Activated CD8-positive, alpha-beta memory T cell treated with anti-CD3 and anti-CD28 coated beads, Interleukin-2, amount 10 ng/mL, durations not matched to agents 7 days and 5 days (primary cell): ENCODE data around the gene WASF2. TPM values are rescaled to one million over a fixed set of nuclear protein-coding genes. Genes with fewer than 3 reads are reported as not detected.

Experiments used
- ATAC-seq: fragments of 150-1000 bp; cut with Tn5 transposase; one replicate; pipeline ENCODE4 v1.10.0; 2021; ENCODE audit warnings: moderate library complexity
- CTCF ChIA-PET: fragments of 350-600 bp; sonication (Branson Sonifier 250); formaldehyde crosslinking; loops from one replicate; lab custom pipeline; 2021; ENCODE audit warnings: antibody characterized with exemption; lab: Charles Lee
- DNase-seq: peaks from one replicate; pipeline ENCODE4 v3.0.0-alpha.2; 2020
- H3K27ac Mint-ChIP-seq: one replicate; pipeline ENCODE4 v1.8.0; 2021; ENCODE audit warnings: mild to moderate bottlenecking, mixed read lengths
- H3K27me3 Mint-ChIP-seq: one replicate; pipeline ENCODE4 v1.8.0; 2021; ENCODE audit warnings: mixed read lengths
- H3K36me3 Mint-ChIP-seq: one replicate; pipeline ENCODE4 v1.8.0; 2021; ENCODE audit warnings: mild to moderate bottlenecking, mixed read lengths
- H3K4me1 Mint-ChIP-seq: one replicate; pipeline ENCODE4 v1.8.0; 2021; ENCODE audit warnings: mixed read lengths
- H3K4me3 Mint-ChIP-seq: one replicate; pipeline ENCODE4 v1.8.0; 2021; ENCODE audit warnings: mild to moderate bottlenecking, moderate library complexity, mixed read lengths
- H3K9me3 Mint-ChIP-seq: one replicate; pipeline ENCODE4 v1.8.0; 2022; ENCODE audit warnings: low read depth, mixed read lengths
- total RNA-seq, 2 experiments: library from RNA; stranded (reverse); gene quantifications; one replicate each; pipeline ENCODE4 v1.2.3, GENCODE V29; 2021

The WASF2 gene
- total RNA-seq, 2 experiments from 2014 or later: 113 to 117 TPM

DNA sequence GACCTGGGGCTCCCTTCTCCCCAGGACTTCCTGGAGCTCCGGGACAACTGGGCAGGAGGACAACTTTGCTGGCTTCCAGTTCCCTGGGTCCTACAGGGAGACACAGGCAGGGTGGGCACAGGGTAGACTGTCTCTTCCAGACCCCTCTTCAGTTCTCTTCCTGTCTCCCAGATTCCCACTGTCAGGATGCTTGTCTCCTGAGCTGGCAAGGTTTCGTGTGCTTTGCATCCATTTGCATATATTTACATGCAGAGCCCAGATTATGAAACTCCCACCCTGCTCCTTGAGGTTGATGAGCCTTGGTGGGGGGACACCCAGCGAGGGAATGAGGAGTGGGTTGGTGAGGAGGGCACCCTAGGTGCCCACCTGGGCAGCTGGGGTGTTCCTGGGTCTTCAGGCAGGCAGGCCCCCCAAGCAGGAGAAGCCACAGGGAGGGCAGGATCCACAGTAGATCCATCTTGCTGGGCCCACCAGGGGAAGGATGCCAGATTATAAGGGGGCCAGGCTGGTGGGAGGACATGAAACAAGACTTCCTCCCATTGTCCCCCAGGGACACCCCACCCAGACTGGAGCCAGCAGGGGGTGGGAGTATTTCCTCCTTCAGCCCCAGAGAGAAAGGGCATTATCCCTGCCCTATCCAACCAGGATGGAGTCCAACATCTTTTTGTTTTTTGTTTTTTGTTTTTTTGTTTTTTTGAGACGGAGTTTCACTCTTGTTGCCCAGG is 115.4 kb downstream of the WASF2 start, which contains the start of gene FCN3:
TSS of gene FCN3 (minus strand) at position 463 of the 725 bp plus-strand sequence. CDS start at position 457, 6 bp downstream.
- Mint-ChIP-seq H3K36me3 (no peaks in the 10 kb centered on the region), H3K27me3 (no peaks in the 10 kb centered on the region), H3K27ac (no peak within 1 kb of the TSS), H3K4me1 (peaks cover 4% of the 10 kb centered on the region), H3K4me3 (no peak within 1 kb of the TSS), H3K9me3 (no peaks in the 10 kb centered on the region)
- ATAC-seq: no peak
- no peak for DNase-seq
- CTCF ChIA-PET: interaction anchor here (0.6 to 1.2 kb wide), 3 partner anchors 13 to 78 kb away, joined by 3 to 4 read pairs (median 4); no protein-coding TSS in a partner anchor

GRCh38 chr1:27372808-27373690 is 116.9 kb downstream of the WASF2 start:
- Mint-ChIP-seq H3K27me3 (peaks cover 3% of the 10 kb centered on the region), H3K4me1 (peaks cover 9% of the 10 kb centered on the region), H3K27ac (no peak overlapping the region), H3K9me3 (no peaks in the 10 kb centered on the region), H3K4me3 (no peak overlapping the region), H3K36me3 (no peaks in the 10 kb centered on the region)
- ATAC-seq (no peak), DNase-seq (no peak)
- CTCF ChIA-PET: interaction anchor here (1.1 to 9.1 kb wide), 3 partner anchors 11 to 63 kb away, joined by 3 to 127 read pairs (median 4); no protein-coding TSS in a partner anchor

- H3K27me3 Mint-ChIP-seq: peaks cover 4% of the 10 kb centered on the region
- no peak overlapping the region for H3K27ac Mint-ChIP-seq
- peaks cover 14% of the 10 kb centered on the region for H3K4me1 Mint-ChIP-seq
- DNase-seq (no peak), ATAC-seq (no peak)
- no peaks in the 10 kb centered on the region for H3K36me3 Mint-ChIP-seq
- no peaks in the 10 kb centered on the region for H3K9me3 Mint-ChIP-seq
- no peak overlapping the region for H3K4me3 Mint-ChIP-seq
- CTCF ChIA-PET: interaction anchor here (1.1 to 9.1 kb wide), 4 partner anchors 10 to 62 kb away, joined by 3 to 127 read pairs (median 4); no protein-coding TSS in a partner anchor
Measured at GRCh38 chr1:27372022-27372807, 117.8 kb downstream of the WASF2 start.

- CTCF ChIA-PET: interaction anchor here (0.6 to 9.1 kb wide), 5 partner anchors 12 to 72 kb away, joined by 3 to 127 read pairs (median 7); no protein-coding TSS in a partner anchor
- Mint-ChIP-seq H3K4me1 (peaks cover 26% of the 10 kb centered on the region), H3K36me3 (no peaks in the 10 kb centered on the region), H3K4me3 (no peak overlapping the region), H3K27ac (no peak overlapping the region), H3K9me3 (no peaks in the 10 kb centered on the region), H3K27me3 (peaks cover 7% of the 10 kb centered on the region)
- ATAC-seq (no peak), DNase-seq (no peak)
Measured at GRCh38 chr1:27368869-27369582, 120.9 kb downstream of the WASF2 start.

DNA sequence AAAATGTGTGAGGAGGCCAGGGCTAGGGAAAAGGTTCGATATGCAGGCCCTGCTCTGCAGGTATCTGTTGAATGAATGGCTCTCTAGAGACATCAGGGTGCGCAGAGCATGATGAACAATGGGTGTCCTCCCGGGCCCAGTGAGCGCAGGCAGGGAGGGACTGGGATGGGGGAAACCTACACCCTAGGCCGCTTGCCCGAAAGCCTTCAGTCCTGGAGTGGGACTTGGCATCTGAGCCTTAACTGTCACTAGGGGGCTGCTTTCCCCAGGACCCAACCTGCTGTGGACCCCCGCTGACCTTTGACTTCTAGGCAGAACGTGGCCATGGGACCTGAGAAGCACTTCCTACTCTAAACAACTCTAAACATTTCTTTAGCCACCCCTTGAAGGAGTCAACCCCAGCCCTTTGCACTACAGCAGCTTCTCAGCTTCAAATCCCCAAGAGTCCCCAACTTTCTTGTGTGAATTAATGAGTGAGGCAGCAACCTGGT is 122.8 kb downstream of the WASF2 start:
- H3K27me3 Mint-ChIP-seq: peaks cover 7% of the 10 kb centered on the region
- no peaks in the 10 kb centered on the region for H3K9me3 Mint-ChIP-seq
- DNase-seq: no peak
- CTCF ChIA-PET: interaction anchor here (0.5 to 9.1 kb wide), 20 partner anchors 10 to 323 kb away, joined by 3 to 127 read pairs (median 6); partner anchors contain the start of genes GPR3 and SYTL1
- peak overlapping the region; percentile 48 for H3K4me3 Mint-ChIP-seq
- H3K27ac Mint-ChIP-seq: peak overlapping the region; percentile 15
- ATAC-seq: no peak
- no peaks in the 10 kb centered on the region for H3K36me3 Mint-ChIP-seq
- peaks cover 26% of the 10 kb centered on the region for H3K4me1 Mint-ChIP-seq

DNA sequence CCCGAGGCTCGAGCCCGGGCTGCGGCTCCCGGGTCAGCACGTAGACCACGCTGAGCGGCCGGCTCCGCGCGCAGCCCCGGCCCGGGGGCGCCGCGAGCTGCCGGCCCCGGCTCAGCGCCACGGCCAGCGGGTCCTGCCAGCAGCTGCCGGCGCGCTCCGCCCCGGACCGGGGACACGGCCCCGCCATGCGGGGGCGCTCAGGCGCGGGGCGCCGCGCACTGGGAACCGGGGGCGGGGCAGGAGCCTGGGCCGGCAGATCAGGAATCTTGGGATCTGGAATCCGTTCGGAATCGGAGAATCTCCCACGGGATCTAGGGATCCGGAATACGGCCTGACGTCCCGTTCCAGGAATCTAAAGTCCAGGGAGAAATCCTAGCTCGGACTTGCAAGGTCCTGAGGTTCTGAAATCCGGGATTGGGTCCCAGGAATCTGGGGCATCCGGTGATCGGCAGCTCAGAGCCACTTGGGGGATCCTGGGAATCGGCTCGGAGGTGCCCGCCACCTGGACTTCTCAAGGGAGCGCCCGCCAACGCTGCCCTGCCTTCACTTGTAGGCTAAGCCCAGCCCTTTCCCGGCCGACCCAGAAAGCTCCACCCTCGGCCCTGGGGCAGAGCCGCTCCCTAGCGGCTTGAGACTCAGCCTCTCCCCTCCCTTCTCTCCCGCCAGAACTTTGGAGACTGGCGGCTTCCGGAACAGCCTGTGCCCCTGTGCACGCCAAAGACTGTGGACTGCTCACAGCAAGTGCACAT is 123.4 kb downstream of the WASF2 start, which contains the start of gene MAP3K6:
TSS of gene MAP3K6 (minus strand) at position 551 of the 749 bp plus-strand sequence. CDS start at position 187, 364 bp downstream.
- Mint-ChIP-seq H3K27me3 (peaks cover 7% of the 10 kb centered on the region), H3K4me1 (peaks cover 26% of the 10 kb centered on the region), H3K27ac (peak within 1 kb of the TSS; percentile 74), H3K4me3 (peak within 1 kb of the TSS; percentile 78), H3K36me3 (no peaks in the 10 kb centered on the region), H3K9me3 (no peaks in the 10 kb centered on the region)
- DNase-seq: peak; percentile 59
- ATAC-seq: peak; percentile 58
- CTCF ChIA-PET: interaction anchor here (0.5 to 9.1 kb wide), 31 partner anchors 10 to 557 kb away, joined by 3 to 127 read pairs (median 4); partner anchors contain the start of genes GPR3 and SYTL1

- DNase-seq (peak; percentile 83), ATAC-seq (peak; percentile 79)
- Mint-ChIP-seq H3K27me3 (peaks cover 7% of the 10 kb centered on the region), H3K36me3 (no peaks in the 10 kb centered on the region), H3K9me3 (no peaks in the 10 kb centered on the region), H3K4me1 (peaks cover 26% of the 10 kb centered on the region), H3K27ac (peak overlapping the region; percentile 74), H3K4me3 (peak overlapping the region; percentile 78)
- CTCF ChIA-PET: interaction anchor here (0.6 to 9.1 kb wide), 31 partner anchors 9 to 322 kb away, joined by 3 to 127 read pairs (median 4); partner anchors contain the start of genes GPR3 and SYTL1
Measured at GRCh38 chr1:27366113-27366410, 123.9 kb downstream of the WASF2 start.

DNA sequence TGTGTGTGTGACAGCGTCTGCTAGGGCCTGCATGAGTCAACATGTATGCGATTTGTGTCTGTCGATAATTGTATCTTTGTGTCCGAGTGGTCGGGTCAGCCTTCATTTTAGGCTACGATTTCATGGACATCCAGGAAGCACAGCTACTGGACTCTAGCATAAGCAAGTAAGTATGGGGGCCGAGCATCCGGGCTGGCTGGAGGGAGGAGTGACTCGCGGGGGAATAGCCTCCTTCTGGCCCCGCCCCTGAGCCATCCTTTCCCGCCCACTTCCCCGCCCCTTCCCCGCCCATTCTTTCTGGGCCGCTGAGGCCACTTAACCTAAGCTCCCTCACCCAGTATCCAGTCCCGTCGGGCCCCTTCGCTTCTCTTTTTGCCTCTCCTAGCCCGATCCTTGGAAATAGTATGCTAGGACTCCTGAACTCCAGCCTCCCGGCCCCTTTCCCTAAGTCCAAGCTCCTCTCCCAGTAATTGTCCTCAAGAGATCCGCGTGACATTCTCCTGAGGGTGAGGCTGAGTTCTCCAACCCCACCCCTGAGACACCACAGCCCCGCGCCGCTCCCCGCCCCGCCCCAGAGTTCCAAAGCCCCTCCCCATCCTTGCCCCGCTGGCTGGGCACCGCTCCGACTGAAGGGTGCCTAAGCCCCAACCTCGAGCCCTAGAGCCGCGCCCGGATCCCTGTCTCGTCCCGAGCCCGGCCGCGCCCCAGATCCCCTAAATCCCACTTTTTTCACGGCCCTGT is 124.4 kb downstream of the WASF2 start:
- H3K36me3 Mint-ChIP-seq: no peaks in the 10 kb centered on the region
- H3K27ac Mint-ChIP-seq: peak overlapping the region; percentile 79
- DNase-seq: peak; percentile 89
- peak overlapping the region; percentile 78 for H3K4me3 Mint-ChIP-seq
- CTCF ChIA-PET: interaction anchor here (0.6 to 9.1 kb wide), 30 partner anchors 9 to 321 kb away, joined by 3 to 127 read pairs (median 4); partner anchors contain the start of genes GPR3 and SYTL1
- H3K9me3 Mint-ChIP-seq: no peaks in the 10 kb centered on the region
- H3K4me1 Mint-ChIP-seq: peaks cover 27% of the 10 kb centered on the region
- peak; percentile 69 for ATAC-seq
- H3K27me3 Mint-ChIP-seq: peaks cover 7% of the 10 kb centered on the region

GRCh38 chr1:27364696-27365371 is 125.1 kb downstream of the WASF2 start:
- ATAC-seq: no peak
- no peaks in the 10 kb centered on the region for H3K36me3 Mint-ChIP-seq

More at GRCh38 chr1:27364696-27365371, 125.1 kb downstream of the WASF2 start:
- DNase-seq: no peak
- H3K27ac Mint-ChIP-seq: no peak overlapping the region
- CTCF ChIA-PET: interaction anchor here (0.9 to 9.1 kb wide), 16 partner anchors 8 to 320 kb away, joined by 3 to 127 read pairs (median 10); partner anchors contain the start of genes GPR3 and SYTL1
- H3K4me3 Mint-ChIP-seq: peak overlapping the region; percentile 78
- no peaks in the 10 kb centered on the region for H3K9me3 Mint-ChIP-seq
- H3K4me1 Mint-ChIP-seq: peaks cover 32% of the 10 kb centered on the region
- peaks cover 9% of the 10 kb centered on the region for H3K27me3 Mint-ChIP-seq
